NK-92 (cell line): ENCODE results near the gene ITGA5.

Experiments
- DNase-seq: peaks from one replicate; lab custom pipeline; 2025; ENCODE audit not compliant: unreplicated experiment; lab: John Stamatoyannopoulos, UW

ITGA5 gene

DNA sequence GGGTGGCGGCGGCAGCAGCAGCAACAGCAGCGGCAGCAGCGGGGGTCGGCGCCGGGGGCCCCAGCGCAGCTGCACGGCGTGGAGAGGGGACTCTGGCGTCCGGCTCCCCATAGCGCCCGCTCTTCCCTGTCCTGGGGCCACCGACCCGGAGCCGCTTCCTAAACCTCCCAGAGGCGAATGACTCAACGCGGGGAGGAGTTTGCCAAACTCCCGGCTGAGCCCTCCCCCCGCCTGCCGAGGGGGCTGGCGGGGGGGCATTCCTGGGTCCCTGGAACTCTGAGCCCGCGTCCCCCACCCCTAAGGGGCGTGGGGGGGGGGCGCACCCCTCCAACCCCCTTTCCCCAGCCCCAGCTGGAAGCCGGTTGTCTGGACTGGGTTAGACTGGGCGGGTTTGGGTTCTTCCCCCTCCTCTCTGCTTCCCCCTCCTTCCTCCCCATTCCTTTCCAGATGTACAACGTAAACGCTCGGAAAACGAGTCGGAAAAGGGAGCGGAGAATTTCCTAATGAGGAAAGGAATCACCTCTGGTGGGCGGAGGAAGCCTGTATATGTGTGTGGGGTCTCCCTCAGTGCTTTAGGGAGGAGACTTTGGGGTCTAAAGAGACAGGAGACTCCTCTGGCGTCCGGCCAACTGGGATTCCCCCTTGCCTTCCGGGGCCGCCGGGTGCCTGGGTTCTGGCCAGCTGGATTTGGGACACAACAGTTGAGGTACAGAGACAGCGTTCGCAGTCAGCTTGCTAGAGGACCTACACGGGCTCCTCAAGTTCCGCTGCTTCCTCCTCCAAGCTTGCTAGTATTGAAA lies at the start of gene ITGA5:
Gene ITGA5, minus strand, starts transcription at position 179 of the 800 bp plus-strand sequence. Its CDS starts 68 bp downstream, at position 111.
- DNase-seq, result no peak

- no peak for DNase-seq
Observed at GRCh38 chr12:54465857-54466523, 46.9 kb upstream of the ITGA5 start.

DNA sequence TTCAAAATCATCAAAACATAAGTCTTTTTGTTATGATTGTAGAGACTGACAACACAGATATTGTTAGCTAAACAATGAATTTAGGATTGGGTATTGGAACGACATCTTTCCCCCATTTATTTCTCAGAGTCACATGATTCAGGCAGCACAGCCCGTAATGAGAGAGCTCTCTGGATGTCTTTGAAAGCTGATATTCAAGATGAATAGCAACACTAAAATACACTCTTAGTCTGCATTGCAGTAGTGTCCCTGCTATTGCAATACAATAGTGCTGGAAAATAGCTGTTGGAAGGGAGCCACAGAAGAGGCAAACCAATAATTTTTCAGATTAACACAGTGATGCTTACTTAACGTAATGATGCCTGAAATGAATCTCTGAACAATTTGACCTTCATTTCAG lies 44.4 kb upstream of the ITGA5 start:
- DNase-seq, result no peak

GRCh38 chr12:54463034-54463433 lies 44.0 kb upstream of the ITGA5 start:
- DNase-seq, result no peak

DNA sequence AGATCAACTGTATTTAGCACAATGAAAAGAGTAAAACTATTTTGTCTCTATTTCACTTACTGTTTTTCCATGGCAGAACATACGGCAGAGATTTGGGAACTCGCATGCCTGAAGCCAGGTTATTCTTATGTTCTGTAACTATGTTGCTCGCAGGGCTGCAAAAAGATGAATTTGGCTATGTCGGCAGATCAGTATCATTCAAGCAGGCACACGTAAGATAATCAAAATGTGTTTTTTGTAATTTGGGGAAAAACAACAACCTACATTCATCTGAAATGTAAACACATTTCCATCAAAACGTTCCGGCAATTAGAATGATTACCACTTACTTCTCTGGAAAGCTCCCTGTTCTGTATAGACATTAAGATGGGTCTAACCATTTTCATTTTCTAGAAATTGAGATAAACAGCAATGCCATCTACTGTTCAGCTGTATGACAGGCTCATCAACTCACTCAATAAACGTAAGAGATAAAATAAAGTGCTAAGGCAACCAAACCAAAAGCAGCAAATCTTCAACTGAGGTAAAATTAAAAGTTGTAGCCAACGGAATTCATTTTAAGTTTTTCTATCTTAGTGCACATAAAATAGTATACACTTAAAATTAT lies 41.4 kb upstream of the ITGA5 start:
- no peak for DNase-seq

- DNase-seq, result no peak
Observed at GRCh38 chr12:54459355-54459754, 40.3 kb upstream of the ITGA5 start.

DNA sequence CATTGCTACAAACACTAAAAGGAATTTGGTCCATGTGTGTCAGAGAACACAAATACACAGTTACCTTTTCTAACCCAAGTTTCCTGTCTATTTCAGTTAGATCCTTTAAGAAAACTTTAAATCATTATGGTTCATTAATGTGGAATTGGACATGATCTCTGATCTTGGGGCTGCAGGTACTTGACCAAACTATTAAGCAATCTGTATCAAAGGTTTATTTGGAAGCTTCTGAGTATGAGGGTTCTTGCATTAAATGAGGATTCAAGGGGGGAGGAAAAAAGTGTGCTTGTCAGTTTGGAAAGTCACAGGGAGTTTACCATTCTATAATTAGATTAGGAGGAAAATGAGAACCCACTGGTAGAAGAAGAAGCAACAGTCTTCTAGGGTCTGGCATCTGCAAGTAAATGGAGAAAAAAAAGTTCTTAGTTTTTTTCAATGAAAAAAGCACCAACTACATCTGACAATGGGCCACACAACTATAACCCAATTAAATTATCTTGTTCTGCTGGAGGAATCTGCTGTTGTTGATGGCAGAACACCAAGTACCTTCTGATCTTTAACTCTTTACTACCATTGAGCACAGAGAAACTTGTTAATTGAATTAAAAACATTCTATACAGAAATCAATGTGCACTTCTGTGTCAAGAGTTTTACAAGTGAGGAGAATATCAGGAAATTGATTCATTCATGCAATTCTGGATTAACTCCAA lies 36.8 kb upstream of the ITGA5 start:
- DNase-seq, result no peak

GRCh38 chr12:54452628-54453027 lies 33.6 kb upstream of the ITGA5 start:
- DNase-seq, result no peak

DNA sequence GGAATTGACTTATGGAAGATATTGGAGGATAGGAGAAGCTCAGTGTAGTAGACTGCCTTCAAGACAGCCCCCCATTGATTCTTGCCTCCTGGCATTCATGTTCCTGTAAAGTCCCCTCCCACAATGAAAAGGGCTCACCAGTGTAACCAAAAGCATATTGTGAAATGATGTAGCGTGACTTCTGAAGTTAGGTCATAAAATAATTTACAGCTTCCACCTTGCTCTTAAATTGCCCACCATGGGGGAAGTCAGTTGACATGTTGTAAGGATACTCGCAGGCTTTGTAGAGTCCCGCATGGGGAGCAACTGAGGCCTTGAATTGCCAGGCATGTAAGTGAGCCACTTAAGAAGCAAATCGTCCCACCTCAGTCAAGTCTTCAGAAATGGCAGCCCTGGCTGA lies 29.3 kb upstream of the ITGA5 start:
- DNase-seq, result no peak

DNA sequence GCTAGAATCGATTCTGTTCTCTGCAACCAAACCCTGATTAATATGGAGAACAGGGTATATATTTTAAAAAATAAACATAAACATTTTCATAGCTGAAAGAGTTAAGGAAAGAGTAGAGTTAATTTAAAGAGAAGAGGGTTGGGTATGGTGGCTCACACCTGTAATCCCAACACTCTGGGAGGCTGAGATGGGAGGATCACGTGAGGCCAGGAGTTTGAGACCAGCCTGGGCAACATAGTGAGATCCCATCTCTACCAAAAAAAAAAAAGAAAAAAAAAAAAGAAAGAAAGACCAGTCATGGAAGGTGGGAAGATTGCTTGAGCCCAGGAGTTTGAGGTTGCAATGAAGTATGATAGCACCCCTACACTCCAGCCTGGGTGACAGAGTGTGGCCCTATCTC lies 28.9 kb upstream of the ITGA5 start:
- no peak for DNase-seq

GRCh38 chr12:54444206-54444605 lies 25.1 kb upstream of the ITGA5 start:
- no peak for DNase-seq

- no peak for DNase-seq
Observed at GRCh38 chr12:54443446-54443845, 24.4 kb upstream of the ITGA5 start.

DNA sequence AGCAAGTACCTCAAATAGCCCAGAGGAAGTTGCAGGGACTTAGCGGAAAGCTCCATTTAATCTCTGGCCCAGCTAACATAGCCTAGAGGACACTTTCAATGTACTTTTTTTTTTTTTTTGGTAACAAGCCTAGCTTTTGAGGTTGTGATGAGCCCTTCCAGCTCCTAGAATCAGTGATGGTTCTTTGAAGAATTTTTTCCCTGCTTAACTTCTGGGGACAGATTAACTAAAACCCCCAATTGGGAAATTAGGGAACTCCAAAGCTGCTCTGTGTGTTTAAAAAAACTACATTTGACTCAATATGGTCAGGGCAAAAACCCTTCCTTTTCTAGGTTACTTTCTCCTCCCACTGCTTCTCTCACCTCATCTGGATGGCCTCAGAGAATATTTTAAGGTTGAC lies 23.9 kb upstream of the ITGA5 start:
- DNase-seq, result no peak

DNA sequence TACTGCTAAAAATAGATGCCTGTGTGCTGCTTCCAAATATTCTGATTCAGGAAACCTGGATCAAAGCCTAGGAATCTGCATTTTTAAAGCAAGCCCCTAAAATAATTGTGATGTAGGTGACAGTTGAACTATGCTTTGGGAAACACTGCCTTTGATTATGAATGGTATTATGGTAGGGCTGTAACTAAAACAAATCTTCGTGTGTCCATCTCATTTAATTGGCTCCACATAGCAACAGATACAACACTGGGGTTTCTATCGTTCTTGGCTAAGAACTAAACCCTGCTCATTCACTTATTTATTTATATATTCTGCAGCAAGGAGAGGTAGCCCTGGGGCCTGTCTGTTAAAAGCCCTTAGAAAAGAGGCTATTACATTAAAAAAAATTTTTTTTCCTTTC lies 23.0 kb upstream of the ITGA5 start:
- no peak for DNase-seq

- no peak for DNase-seq
Observed at GRCh38 chr12:54439521-54440255, 20.6 kb upstream of the ITGA5 start.

- DNase-seq, result no peak
Observed at GRCh38 chr12:54439096-54439495, 20.0 kb upstream of the ITGA5 start.

- no peak for DNase-seq
Observed at GRCh38 chr12:54438517-54438916, 19.5 kb upstream of the ITGA5 start.

DNA sequence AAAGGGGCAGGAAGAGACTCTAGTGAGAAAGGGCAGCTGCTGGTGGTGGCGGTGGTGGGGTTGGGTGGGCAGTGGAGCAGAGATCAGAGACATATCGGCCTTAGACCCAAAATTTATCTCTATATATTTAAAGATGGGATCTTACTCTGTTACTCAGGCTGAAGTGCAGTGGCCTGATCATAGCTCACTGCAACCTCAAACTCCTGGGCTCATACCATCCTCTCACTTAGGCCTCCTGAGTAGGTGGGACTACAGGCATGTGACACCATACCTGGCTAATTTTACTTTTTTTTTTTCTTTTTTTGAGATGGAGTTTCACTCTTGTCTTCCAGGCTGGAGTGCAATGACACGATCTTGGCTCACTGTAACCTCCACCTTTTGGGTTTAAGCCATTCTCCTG lies 18.6 kb upstream of the ITGA5 start:
- DNase-seq, result no peak

DNA sequence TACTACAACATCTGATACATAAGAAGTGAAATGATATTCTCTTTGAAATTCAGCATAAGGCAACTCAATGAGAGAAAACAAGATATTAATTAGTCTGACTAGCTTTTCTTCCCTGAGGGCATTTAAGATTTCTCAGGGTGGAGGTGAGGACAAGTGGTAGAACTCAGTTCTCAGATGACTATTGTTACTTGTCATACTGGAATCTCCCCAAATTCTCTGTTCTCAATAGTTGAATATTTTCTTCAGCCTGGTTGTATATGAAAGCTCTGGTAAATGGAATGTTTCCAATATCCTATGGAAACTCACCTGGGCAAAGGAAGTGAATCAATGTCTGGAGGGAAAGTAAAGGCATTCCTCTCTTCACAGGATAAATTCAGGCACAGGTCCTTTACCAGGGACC lies 18.2 kb upstream of the ITGA5 start:
- no peak for DNase-seq

DNA sequence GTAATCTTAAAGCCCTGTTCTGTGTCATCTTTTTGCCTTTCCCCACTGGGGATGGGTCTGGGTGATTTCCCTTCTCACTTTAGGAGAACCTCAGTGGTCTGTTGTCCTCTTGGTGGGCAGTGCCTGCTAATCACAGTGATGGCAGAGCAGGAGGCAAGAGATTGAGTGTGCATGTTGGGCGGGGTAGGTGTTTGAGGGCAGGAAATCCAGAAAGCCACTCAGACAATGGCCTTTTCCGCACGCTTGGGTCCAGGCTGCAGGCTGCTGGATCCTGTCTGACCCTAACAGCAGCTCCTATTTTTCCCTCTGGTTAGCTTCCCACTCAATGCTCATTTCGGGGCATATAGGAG lies 13.7 kb upstream of the ITGA5 start:
- DNase-seq, result no peak
